OCI-LY1 (cell line): ENCODE measurements around the gene TMEM222.

Experiments used
- EZH2 ChIP-seq: fragments of 200-600 bp; sonication (generic), shearing (Covaris generic); IDR thresholded peaks from 2 replicates; pipeline ENCODE4 v1.8.0; 2017; ENCODE audit warnings: borderline replicate concordance, mixed run types, mild to moderate bottlenecking, antibody characterized with exemption, low read length, moderate library complexity, mixed read lengths
- TF ChIP-seq, protein P1 (sequence below): fragments of 200-600 bp; sonication (generic), shearing (Covaris generic); IDR thresholded peaks from 2 replicates; pipeline ENCODE4 v1.5.1; 2017; ENCODE audit warnings: mild to moderate bottlenecking, antibody characterized with exemption, low read length, moderate library complexity, mixed read lengths

DNA sequence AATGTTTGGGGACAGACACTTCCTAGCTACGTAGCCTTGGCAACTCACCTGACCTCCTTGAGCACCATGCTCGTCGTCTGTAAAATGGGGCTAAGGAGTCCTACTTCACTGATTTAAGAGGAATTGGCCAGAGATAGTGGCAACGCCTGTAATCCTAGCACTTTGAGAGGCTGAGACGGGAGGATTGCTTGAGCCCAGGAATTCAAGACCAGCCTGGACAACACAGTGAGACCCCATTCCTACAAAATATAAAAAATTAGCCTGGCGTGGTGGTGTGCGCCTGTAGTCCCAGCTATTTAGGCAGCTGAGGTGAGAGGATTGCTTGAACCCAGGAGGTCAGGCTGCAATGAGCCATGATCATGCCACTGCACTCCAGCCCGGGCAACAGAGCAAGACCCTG lies 24.4 kb downstream of the TMEM222 start:
- no peak for TF ChIP-seq EZH2
- TF ChIP-seq, protein P1, sequence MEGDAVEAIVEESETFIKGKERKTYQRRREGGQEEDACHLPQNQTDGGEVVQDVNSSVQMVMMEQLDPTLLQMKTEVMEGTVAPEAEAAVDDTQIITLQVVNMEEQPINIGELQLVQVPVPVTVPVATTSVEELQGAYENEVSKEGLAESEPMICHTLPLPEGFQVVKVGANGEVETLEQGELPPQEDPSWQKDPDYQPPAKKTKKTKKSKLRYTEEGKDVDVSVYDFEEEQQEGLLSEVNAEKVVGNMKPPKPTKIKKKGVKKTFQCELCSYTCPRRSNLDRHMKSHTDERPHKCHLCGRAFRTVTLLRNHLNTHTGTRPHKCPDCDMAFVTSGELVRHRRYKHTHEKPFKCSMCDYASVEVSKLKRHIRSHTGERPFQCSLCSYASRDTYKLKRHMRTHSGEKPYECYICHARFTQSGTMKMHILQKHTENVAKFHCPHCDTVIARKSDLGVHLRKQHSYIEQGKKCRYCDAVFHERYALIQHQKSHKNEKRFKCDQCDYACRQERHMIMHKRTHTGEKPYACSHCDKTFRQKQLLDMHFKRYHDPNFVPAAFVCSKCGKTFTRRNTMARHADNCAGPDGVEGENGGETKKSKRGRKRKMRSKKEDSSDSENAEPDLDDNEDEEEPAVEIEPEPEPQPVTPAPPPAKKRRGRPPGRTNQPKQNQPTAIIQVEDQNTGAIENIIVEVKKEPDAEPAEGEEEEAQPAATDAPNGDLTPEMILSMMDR = no peak
